Fibroblast of skin of left biceps (primary cell): Measurements from ENCODE around the gene NCAPG.

Experiments used
- DNase-seq, 2 experiments: peaks; one replicate each; pipeline ENCODE4 v3.0.0-alpha.2; 2013; ENCODE audit warnings: low read depth in 2 of 2

NCAPG gene

DNA sequence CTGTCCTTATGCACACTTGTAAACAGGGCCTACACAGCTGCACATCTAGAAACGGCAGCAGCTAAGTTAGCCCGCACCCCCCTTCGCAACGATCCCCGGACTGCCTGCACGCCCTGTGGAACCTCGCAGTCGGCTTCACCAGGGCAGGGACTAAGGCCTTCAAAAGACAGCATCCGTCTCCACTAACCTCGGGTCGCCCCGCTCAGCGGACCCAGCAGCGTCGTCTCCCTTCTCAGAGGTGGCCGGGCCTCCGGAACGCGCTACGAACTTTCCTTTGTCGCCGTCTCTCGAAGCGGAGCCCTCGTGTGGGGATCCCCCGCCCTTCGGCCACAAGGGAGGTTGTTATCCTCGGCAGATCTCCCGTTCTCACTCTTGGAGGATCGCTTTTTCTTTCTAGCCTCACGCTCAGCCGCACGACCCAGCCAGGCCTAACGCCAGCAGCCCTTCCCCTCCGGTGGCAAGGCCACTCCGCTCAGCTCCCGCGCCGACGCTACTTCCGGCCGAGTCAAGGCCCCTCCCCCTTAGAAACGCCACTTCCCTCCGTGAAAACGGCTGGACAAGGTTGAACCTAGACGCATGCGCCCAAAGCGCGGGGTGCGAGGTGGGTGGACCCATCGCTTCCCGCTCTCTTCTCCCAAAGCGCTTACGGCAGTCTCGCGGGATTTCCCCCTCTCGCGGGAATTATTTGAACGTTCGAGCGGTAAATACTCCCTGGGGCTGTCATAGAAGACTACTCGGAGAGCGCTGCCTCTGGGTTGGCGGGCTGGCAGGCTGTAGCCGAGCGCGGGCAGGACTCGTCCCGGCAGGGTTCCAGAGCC lies at the start of gene NCAPG, which contains the start of gene DCAF16:
Gene NCAPG (plus strand): TSS at position 720 of the 818 bp plus-strand sequence. CDS start 99 bp downstream, outside the sequence.
Gene DCAF16 (minus strand): TSS at position 498 of the 818 bp plus-strand sequence. CDS start 6,616 bp downstream, outside the sequence.
- peak; percentile 98 to 99 for DNase-seq

- DNase-seq: no peak
Observed at GRCh38 chr4:17761062-17761461, 49.7 kb upstream of the NCAPG start.

DNA sequence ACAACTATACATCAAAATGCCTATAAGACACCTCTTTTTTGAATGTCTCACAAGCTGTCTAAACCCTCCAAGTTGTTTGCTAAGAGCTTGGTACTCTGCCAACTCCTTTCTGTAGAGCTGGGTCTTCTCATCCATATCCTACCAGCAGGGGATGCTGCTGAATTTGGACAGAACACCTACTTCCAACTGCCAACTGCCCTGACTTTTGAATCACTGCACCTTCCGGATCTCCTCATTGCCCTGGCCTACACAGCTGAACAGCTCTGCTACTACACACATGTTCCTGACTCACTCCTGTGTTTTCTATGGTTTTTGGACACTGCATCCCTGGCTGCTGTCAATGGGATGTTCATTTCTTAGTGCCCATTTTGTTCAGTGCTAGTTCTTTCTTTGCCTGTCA lies 48.1 kb upstream of the NCAPG start:
- DNase-seq: no peak

- no peak for DNase-seq
Observed at GRCh38 chr4:17763416-17763815, 47.4 kb upstream of the NCAPG start.

DNA sequence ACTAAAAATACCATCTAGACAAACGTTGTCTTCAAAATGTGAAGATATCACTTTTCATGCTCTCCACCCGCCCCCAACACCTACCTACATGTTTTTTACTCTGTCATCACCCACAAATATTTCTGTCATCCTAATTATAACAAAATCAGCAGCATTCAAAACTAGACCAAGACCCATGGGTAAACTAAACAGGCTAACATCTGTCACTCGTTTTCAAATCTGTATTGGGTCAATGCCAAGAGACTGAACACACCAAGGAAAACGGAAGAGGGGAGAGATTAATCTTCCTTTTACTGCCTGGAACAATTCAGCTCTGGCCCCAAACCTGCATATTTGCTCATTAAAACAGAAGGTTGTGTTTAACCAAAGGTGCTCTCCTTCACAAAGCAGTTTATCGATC lies 46.8 kb upstream of the NCAPG start:
- no peak for DNase-seq

- DNase-seq: no peak
Observed at GRCh38 chr4:17765514-17766286, 45.1 kb upstream of the NCAPG start.

DNA sequence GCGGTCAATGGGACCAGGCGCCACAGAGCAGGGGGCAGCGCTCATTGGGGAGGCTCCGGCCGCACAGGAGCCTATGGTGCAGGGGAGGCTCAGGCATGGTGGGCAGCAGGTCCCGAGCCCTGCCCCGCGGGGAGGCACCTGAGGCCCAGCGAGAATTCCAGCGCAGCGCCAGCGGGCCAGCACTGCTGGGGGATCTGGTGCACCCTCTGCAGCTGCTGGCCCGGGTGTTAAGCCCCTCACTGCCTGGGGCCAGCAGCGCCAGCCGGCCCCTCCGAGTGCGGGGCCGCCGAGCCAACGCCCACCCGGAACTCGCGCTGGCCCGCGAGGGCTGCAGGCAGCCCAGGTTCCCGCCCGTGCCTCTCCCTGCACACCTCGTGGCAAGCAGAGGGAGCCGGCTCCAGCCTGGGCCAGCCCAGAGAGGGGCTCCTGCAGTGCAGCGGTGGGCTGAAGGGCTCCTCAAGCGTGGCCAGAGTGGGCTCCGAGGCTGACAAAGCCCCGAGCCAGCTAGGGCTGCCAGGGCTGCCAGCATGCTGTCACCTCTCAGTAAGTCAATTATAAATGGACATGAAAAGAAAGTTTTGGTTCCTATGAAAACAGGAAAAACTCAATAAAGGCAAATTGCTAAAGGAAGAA lies 43.8 kb upstream of the NCAPG start:
- DNase-seq: no peak

DNA sequence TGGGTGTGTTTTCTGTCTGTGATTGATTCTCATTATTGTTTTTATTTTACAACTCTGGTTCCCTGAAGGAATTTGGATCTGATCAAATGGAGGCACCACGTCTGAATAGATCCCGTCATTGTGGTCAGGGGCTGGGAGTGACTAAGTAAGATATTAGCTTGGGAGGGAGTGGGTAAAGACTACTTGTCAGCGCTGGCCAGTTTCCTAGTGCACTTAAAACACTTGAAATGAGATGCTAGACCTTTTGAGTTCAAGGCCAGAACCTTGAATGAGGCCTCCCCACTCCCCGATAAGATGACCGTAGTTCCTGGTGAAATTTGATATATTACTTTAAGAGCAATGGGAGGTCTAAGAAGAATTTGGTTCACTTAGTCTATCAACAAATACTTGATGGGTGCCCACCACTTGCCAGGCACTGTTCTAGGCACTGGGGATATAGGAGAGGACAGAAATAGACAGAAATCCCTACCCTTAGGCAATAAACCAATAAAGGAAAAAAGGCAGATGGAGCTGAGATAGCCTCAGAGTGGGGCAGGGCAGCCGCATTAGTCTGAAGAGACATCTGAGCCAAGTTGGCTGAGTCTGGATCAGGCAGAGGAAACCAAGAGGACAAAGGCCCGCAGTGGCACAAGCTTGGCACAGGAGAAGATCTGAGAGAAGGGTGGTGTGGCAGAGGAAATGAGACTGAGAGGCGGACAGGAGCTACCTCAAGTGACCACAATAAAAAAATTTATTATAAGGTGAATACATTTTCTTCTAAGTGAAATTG lies 41.2 kb upstream of the NCAPG start:
- no peak for DNase-seq

DNA sequence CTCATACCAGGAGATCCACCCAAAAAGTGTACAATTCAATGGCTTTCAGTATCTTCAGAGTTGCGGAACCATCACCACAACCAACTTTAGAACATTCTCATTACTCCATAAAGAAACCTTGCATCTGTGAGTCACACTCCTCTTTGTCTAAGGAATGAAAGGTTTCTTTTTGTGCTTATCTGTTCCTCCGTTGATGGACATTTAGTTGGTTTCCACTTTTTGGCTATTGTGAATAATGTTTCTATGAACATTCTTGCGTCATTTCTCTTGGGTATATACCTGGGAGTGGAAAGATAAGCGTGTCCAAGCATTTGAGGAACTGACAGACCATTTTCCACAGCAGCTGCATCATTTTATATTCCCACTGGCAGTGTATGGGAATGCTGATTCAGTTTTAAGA lies 39.9 kb upstream of the NCAPG start:
- DNase-seq: no peak

GRCh38 chr4:17771284-17771908 lies 39.4 kb upstream of the NCAPG start:
- no peak for DNase-seq

DNA sequence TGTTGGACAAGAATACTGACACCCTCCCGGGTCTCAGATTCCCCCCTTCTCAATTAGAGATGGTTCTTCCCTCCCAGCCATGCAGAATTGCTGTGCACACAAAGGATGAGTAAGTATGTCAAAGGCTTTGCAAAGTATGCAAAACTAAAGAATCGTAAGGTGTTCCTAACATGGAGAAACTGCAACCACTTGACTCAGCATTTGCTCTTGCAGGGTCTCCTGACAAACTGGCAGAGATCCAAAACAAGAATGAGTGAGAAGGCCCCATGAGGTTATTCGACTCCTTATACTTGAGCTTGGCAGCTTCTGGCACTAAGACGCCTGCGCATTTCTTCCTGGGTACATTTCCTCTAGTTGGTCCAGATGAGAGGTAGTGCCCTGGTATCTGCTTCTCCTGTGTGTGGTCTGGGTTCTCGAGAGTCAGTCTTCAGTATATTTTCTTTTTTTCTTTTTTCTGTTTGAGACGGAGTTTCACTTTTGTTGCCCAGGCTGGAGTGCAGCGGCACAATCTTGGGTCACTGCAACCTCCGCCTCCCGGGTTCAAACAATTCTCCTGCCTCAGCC lies 37.6 kb upstream of the NCAPG start:
- no peak for DNase-seq

GRCh38 chr4:17778431-17778830 lies 32.3 kb upstream of the NCAPG start:
- DNase-seq: no peak

- no peak for DNase-seq
Observed at GRCh38 chr4:17780501-17781299, 30.1 kb upstream of the NCAPG start.

- DNase-seq: no peak
Observed at GRCh38 chr4:17781300-17782287, 29.2 kb upstream of the NCAPG start, which contains the start of gene FAM184B. Gene FAM184B, minus strand, starts transcription at chr4:17781621. Its CDS starts 322 bp downstream, at chr4:17781299.

- DNase-seq: no peak
Observed at GRCh38 chr4:17785858-17786257, 24.9 kb upstream of the NCAPG start.

DNA sequence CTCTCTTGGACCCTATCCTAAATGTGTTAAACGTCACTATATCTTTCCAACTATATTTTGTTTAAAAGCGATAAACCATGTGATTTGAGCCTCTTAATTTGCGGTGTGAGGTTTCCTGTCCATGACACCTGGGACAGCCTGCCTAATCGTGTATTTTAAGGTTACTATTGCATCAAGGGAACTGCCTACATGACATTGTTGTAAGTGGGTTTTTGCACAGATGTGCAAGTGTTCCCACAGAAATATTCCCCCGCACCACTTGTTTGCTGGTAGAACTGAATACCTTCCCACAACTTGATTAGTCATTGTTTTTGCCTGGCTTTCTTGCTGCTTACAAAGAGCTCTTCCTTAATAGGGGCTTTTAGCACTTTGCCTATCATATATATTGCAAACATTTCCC lies 24.2 kb upstream of the NCAPG start:
- DNase-seq: no peak

- no peak for DNase-seq
Observed at GRCh38 chr4:17787315-17787714, 23.5 kb upstream of the NCAPG start.

- DNase-seq: no peak
Observed at GRCh38 chr4:17788956-17789355, 21.8 kb upstream of the NCAPG start.

DNA sequence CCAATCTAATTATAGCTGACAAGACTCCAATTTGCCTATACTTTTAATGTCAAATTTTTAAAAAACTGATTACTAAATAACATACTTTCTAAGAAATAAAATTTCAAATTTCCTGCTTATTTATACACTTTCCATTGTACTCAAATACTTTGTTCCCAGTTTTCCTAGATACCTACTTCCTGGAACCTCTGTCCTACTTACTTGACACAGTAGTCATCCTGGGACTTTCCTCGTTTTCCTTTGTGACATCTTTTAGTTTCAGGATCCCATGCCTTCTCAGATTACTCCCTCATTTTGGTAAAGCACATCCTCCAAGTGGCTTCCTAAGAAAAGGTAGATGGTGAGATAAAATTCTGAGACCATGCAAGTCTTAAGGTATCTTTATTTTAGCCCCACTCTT lies 16.0 kb upstream of the NCAPG start:
- DNase-seq: no peak
